GM21528 (cell line): Measurements from ENCODE around the gene PIGA.
"Not testable (repeated sequence)": the region's sequence is repeated elsewhere in the genome, so short reads cannot be mapped to it uniquely, and the experiment has no call there.

Source experiments
- ATAC-seq: cut with Tn5 transposase; IDR thresholded peaks from one replicate; pipeline ENCODE4 v1.9.1; 2021; ENCODE audit warnings: mild to moderate bottlenecking, moderate library complexity; ENCODE audit not compliant: unreplicated experiment, low FRiP score

Gene PIGA

DNA sequence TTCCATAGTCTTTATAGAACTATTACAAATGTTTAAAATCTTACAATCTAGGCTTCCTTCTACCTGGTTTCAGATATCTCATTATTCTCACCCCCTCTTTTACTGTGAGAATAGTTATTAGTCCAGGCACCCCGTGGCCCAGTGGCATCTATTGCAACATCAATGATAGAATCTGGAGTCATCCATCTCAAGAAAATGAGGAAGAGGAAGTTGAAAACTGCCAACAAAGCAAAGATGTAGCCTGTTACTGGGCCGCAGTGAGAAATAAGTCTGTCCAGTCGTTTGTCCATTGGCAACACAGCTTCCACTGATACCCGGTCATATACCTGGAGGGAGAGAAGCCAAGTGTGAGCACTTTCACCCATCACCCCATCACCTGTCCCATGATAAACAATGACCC, 13.9 kb downstream of the PIGA start:
- no peak for ATAC-seq

DNA sequence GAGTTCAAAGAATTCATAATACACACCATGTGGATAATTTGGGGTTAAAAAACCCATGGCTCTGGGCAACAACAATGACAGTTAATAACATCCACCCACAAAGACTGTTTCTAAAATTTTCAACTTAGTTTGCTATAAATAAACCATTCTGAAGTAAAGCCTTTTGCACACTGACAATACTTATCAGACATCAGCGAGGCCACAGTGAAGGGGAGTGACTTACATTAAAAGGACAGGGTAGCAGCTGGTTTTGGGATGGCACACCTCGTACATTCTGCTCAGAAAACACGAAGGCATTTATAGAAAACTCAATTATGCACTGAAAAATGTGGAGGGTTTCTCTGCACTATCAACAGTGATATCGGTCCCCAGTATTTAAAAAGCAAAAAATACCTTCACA, 15.0 kb downstream of the PIGA start:
- no peak for ATAC-seq

DNA sequence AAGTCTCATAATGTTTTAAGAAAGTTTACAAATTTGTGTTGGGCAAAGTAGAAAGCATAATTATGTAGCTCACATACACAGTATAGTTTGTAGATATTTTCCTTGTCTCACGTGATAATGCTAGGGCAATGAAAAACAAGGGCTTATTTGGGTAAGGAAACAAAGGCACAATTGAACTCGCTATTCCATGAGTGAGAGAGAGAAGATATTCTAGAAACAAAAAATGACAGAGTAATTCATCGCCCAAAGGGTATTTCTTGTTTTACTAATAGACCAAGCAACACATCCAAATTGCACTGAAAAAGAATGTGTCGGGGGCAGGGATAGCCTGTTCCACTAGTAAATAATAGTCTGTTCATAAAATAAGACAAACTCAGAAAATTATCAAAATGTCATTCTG, 16.2 kb downstream of the PIGA start:
- ATAC-seq, result no peak

DNA sequence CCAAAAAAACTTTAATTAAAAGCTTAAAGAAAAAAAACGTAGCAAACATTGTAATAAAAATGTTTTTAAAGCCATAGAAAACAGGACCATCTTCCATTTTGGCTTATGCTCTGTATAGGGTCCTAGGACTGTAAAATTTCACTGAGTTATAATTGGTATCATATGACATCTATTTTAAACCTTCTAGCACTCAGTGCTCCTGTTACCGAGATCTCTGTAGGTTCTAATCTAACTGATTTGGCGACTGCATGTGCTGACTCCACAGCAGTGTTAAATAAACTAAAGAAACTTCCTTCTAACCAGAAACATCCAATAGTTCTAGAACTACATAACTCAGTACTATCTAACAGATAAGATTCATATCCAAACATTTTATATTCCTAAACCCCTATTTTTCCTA, 19.8 kb downstream of the PIGA start, which contains the start of gene ASB11:
ASB11 (minus strand) TSS at position 132 of the 400 bp plus-strand sequence; CDS start at position 97, 35 bp downstream.
- ATAC-seq, result no peak

DNA sequence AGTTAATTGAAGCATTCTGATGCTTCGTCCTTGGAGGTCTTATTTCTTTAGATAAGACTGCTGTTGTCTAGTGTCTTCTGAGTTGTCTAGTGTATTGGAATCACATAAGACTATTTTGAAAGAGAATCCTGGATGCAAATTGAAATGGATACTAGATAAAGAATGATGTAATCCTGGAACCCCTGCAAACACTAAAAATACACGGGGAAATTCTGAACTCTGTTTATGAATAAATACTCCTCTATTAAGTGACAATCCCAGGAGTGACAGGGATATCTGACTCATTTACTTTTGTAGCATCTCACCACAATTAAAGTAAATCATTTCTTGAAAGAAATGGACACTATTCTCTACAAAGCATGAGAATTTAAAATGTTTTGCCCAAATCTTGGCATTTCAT, 20.9 kb downstream of the PIGA start:
- ATAC-seq, result no peak

DNA sequence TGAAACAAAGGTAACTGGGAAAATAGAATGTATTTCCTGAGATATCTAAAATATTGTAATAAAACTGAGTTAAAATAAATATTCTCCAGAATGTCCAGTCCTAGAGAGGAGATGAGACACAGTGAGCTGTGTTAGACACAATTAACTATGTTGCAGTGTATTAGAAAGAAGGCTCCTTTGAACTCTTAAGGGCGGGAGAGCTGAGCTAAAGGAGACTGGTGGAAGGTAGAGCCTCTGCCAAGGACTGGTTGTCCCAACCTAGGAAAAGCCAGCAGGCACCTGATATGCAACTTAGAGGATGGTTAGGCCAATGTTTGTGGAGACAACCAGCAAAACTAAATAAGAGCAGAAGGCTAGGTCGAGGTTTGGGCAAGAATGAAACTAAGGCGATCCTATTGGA, 24.2 kb downstream of the PIGA start:
- ATAC-seq, result no peak

DNA sequence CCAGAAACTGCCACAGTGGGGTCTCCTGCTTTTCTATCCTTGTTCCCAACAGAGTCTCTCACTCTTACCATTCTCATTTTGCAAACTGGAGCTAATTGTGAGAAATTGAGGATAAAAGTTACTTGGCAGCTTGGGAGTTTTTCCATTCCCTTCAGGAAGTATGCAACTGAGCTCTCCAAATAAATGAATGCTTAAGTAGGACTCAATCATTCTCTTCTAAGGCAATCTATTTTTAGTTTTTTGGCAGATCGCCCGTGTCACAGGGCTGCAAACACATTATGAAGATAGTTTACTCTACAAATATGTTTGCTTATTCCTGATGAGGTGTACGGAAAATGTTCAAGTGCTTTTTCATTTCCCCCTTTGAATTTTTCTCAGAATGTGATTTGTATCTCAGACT, 25.2 kb downstream of the PIGA start:
- no peak for ATAC-seq

DNA sequence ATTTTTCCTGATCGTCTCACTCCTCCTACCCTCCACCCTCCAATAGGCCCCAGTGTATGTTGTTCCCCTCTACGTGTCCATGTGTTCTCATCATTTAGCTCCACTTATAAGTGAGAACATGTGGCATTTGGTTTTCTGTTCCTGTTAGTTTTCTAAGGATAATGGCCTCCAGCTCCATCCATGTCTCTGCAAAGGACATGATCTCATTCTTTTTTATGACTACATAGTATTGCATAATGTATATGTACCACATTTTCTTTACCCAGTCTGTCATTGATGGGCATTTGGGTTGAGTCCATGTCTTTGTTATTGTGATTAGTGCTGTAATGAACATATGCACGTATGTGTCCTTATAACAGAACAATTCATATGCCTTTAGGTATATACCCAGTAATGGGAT, 29.4 kb downstream of the PIGA start:
- ATAC-seq, result not testable (repeated sequence)

DNA sequence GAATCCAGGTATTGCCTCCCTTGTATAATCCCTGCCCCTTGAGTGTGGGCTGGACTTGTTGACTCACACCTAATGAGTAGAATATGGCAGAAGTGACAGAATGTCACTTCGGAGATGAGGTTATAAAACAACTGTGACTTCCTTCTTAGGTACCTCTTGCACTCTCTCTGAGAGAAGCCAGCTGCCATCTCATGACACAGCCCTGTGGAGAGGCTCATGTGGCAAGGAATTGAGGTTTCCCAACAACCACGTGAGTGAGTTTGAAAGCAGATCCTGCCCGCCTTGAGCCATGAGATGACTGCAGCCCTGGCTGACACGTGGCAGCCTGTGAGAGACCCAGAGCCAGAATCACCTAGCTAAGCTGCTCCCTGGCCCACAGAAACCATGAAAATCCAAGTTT, 33.4 kb downstream of the PIGA start:
- no peak for ATAC-seq

DNA sequence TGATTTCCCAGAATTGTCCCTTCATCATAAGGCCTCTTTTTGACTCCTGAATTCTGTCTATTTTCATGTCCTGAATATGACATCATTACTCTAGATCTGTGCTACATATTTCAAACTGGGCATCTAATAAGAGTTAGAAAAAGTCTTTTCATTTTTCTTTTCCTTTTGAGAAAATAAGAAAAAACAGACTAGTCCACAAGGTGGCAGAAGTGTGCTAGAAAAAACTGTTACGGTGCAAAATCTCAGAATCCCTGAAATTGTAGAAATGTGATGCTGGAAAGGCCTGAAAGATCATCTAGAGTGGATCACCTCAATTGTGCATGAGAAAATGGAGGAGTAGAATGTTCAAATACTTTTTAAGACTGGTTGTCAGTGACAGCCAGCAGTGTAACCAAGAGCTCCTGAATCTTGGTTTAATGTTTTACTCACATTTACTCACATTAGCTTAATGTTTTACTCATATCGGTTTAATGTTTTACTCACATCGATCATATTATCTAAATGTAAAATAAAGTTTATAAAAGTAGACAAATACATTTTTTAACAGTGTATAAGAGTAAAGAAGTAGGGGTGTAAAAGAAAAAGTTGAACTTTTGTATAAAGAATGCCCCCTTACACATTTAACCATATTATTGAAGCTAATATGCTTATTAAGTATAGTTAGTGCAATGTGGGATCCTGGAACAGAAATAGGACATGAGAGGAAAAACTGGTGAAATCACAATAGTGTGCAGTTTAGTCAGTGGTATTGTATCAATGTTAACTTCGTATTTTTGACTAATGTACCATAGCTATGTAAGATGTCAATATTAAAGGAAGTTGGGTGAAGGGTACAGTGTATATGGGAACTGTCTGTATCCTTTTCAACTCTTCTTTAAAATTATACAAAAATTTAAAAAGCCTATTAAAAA, 35.1 kb downstream of the PIGA start:
- ATAC-seq, result no peak

DNA sequence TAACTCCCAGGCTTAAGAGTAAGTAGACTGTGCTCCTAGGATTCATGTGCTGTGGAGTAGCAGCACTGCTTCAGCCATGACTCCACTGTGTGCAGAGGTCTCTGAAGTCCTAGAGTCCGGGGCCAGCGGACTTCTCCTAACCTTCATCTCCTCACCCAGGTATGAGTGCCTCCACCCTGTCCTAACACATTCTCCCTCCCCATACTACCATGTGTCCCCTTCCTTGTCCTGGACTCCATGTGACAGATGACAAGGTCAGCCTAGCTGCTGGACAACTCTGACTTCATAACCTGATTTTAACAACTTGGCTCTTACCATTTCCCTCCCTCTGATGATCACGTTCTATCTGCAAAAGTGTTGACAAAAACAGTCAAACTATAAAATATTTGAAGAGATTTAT, 36.5 kb downstream of the PIGA start:
- no peak for ATAC-seq

DNA sequence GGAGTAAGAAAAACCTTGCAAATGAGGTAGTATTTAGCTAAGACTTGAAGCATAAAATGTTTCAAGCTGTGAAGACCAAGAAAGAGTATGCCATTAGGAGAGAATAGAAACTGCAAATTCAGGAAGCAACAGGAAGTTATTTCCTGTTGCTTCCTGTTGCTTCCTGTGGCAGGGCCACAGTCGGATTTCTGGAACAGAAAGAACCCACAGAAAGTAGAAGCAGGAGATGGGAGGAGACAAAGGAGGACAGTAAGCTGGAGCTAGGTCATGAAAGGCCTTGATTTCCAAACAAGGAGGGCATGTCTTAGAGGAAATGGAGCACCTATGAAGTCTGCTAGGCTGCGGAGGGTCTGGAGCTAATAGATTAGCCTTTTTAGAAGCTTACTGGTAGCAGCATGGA, 37.1 kb downstream of the PIGA start:
- no peak for ATAC-seq

DNA sequence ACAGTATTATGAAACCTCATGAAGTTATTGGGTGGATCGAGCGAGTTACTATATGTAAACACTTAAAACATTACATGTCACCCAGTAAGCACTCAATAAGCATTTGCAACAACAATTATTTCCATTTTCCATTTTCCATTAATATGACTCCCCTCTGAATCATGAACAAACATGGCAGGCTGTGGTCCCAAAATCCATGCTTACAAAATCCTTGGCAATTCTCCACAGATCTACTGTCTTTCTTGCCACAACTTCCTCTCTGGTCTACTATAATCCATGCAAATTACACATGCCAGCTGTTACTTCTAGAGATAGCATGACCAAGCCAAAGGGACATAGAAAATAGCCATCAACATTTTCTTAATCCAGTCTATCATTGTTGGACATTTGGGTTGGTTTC, 41.9 kb downstream of the PIGA start:
- no peak for ATAC-seq

DNA sequence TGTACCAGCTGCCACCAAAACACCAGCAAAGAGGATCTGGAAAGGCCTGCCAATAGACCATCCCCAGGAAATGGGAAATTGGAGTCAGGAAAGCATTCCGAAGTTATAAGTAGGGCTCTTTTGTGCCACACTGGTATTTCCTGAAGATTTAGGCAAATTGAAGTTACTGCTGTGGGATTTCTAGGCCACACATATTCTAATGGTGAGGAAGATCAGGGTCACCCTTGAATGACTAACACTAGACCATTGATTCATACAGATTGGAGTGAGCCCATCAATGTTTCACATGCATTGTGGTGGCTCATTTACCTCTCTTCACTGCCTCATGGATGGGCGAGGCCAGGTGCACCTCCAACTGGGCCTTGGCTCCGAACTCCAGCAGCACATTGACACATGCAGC, 42.5 kb downstream of the PIGA start:
- ATAC-seq, result no peak

DNA sequence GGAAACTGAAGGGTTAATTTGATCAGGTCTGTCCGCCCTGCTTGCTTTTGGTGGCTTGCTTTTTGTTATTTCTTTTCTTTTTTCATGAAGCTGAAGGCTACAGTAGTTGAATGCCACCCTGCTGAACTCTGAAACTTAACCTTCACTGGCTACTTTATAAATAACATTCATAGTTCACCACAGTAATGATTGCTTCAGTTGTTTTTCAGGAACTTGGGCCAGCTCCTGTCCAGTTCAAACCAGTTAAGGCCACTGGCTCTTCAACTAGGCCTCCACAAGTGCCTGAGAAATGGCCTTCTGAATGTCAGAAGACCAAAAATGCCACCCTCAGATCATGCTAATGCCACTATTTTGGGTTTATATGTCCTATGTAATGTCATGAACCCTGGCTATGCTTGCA, 57.7 kb downstream of the PIGA start:
- no peak for ATAC-seq

DNA sequence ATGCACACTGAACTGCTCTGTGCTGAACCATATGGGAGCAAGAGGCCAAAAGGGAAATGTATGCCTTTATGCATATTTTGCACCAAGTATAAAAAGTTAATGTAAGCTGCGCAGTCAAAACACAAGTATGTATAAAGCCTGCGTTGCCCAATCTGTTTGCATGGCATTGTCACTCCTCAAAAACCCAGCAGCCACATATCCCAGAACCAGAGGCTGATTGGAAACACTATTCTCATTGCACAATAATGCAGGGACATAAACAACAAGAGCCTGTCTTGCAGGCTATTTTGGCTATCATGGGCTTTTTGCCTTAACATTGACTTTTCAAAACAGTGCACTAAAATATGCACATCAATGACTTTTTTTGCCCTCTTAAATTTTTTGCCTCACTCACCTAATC, 60.4 kb downstream of the PIGA start:
- no peak for ATAC-seq

DNA sequence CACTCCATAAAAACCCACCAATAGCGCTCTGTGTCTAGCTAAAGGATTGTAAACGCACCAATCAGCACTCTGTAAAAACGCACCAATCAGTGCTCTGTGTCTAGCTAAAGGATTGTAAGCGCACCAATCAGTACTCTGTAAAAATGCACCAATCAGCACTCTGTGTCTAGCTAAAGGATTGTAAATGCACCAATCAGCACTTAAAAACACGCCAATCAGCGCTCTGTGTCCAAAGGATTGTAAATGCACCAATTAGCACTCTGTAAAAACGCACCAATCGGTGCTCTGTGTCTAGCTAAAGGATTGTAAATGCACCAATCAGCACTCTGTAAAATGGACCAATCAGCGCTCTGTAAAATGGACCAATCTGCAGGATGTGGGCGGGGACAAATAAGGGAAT, 62.0 kb downstream of the PIGA start:
- not testable (repeated sequence) for ATAC-seq

DNA sequence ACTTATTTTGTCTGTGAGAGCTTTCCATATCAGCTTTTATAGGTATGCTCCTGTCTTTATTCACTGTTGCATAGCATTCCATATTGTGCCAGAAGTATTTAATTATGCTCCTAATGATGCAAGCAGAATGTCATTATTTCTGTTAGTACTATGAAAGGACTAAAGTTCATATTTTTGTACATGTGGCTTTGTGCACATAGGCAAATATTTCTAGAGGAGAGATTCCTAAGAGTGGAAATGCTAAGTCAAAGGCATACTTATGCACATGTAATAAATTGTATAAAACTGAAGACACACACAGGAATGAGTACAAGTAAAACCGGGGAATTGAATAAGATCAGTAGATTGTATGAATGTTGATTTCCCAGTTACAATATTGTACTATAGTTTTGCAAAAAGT, 63.6 kb downstream of the PIGA start:
- ATAC-seq, result no peak

DNA sequence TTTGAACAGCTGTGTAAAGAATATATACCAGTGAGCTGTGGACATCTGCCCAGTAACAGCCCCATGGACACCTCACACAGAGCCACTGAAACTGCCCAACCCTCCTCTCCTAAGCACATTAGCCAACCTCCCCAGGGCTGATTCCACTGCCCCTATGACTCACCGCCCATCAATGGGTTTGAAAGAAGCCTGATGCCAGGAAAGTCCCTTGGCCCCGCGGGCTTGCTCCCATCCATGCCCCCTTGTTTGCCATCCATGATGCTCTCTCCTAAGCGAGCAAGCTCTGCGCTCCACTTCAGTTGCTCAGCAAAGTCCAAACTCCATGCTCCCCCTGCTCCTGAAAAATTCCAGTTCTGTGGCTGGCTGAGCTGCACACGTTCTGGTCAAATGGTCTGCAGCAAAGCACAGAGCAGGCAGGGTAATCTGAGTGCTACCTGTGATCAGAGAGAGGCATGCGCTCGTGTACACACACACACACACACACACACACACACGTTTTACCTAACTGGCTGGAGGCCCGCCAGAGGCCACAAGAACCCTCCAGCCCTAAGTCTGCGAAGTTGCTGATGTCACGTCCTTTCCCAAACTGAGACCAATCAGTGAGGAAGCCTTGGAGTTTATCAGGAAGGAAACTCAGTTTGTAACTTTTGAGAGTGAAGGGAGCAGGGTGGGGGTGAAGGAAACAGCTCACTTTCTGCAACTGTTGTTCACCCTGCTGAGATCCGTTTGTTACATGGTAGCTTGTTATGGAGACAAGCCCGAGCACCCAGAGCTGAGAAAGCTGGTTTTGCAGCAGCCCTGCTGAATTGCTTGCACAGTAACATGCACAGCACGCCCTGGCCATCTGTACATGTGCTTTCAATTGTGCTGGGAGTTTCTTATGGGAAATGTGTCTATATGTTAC, 65.5 kb downstream of the PIGA start, which contains the start of gene ASB9:
ASB9 (minus strand) TSS at position 466 of the 904 bp plus-strand sequence; CDS start at position 257, 209 bp downstream.
- ATAC-seq, result no peak
